Right ventricle myocardium inferior (tissue), 1 donor: Measurements from ENCODE around the gene GAB2. TPM values are rescaled to one million over a fixed set of nuclear protein-coding genes. Genes with fewer than 3 reads are reported as not detected.

Experiments
- ATAC-seq: fragments of 200-7000 bp; cut with Tn5 transposase; one replicate; pipeline ENCODE4 v1.9.1; 2020; ENCODE audit warnings: mild to moderate bottlenecking, moderate library complexity
- DNase-seq: peaks from one replicate; pipeline ENCODE4 v3.0.0; 2021; ENCODE audit errors: missing footprints
- intact Hi-C: fragments of 100-400 bp; cut with DNase I; formaldehyde crosslinking; loops from one replicate; pipeline ENCODE4 v1.11.0; 2022
- total RNA-seq: library from RNA; stranded (reverse); fragmentation: NEBNext Ultra II Directional; extraction: Animal tissue kit (Norgen Biotek cat#: 25700); gene quantifications from one replicate; pipeline ENCODE4 v1.2.1, GENCODE V29; 2021
- donor health status: DM: no; HTN: yes; CAD: no; lungs with severe emphysema.

GAB2 gene
- total RNA-seq, 1 donor from 2014 or later: 15.6 TPM

DNA sequence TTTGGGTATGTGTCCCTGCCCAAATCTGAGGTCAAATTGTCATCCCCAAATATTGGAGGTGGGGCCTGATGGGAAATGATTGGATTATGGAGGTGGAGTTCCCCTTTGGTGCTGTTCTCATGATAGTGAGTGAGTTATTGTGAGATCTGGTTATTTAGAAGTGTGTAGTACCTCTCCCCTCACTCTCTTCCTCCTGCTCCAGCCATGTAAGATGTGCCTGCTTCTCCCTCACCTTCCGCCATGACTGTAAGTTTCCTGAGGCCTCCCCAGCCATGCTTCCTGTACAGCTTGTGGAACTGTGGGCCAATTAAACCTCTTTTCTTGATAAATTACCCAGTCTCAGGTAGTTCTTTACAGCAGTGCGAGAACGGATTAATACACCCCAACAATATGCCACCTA, 9.0 kb downstream of the GAB2 start:
- ATAC-seq (no peak), DNase-seq (no peak)
- intact Hi-C loops: no loop called here

DNA sequence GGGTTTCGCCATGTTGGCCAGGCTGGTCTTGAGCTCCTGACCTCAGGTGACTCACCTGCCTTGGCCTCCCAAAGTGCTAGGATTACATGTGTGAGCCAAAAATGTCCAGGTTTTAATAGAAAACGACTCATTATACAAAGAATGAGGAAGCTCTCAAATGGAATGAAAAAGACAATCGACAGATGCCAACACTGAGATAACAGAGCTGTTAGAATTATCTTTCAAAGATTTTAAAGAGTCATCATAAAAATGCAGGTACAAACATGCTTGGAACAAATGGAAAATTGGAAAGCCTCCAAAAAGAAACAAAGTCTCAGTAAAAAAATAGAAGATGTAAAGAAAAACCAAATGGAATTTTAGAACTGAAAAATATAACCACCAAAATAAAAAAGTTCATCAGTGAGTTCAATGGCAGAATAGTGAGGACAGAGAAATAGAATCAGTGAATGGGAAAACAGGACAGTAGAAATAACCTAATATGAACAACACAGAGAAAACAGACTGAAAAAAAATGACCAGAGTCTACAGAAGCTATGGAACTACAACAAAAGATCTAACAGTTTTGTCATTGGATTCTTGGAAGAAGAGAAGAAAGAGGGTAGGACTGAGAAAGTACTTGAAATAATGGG, 10.9 kb downstream of the GAB2 start:
- intact Hi-C loops: no loop called here
- ATAC-seq (no peak), DNase-seq (no peak)

DNA sequence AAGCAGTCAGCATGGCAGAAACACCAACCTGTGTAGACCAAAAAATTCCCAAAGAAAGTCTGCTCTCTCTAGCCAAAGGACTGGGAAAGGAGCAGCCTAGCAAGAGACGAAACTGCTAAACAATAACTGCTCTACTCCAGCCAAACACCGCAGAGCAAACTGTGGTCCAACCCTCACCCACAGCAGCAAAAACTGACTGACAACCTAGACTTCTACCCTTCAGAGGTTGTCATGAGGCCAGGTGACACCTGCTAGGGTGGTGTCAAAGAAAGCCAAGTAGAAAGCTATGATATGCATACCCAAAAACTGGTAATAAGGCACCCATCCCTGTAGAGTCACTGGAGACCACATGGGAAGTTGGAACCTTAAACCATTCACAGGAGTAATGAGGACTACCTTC, 11.8 kb downstream of the GAB2 start:
- DNase-seq: no peak
- intact Hi-C loops: no loop called here
- no peak for ATAC-seq

DNA sequence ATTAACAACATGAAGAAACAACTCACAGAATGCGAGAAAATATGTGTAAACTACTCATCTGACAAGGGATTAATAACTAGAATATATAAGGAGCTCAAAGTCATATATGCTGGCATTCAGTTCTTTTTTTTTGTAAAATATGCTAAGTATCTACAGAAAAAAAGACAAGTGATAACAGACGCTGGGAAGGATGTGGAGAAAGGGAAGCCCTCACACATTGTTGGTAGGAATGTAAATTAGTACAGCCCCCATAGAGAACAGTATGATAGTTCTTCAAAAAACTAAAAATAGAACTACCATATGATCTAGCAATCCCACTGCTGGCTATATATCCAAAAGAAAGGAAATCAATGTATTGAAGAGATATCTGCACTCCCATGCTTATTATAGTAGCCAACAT, 13.8 kb downstream of the GAB2 start:
- ATAC-seq (no peak), DNase-seq (no peak)
- intact Hi-C loops: no loop called here

GRCh38 chr11:78402847-78403246, 14.8 kb downstream of the GAB2 start:
- intact Hi-C loops: no loop called here
- DNase-seq (no peak), ATAC-seq (no peak)

GRCh38 chr11:78400702-78401101, 16.9 kb downstream of the GAB2 start:
- intact Hi-C loops: no loop called here
- DNase-seq (no peak), ATAC-seq (no peak)

DNA sequence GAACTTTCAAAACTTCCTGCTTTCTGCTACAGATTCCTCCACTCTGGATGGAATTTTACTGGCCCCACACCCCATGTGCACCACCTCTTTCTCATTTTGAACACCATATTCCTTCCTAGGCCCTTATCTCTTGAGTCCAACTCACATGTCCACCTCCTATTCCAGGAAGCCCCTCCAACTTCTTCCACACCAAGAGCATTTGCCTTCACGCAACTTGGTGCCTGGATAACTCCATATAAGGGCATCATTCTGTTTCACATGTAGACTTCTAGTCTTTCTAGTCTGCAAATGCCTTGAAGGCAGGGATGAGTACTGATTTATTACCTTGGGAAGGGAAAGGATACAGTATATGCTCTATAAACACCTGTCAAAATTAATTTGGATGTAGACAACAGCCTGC, 17.5 kb downstream of the GAB2 start:
- intact Hi-C loops: no loop called here
- DNase-seq: no peak
- no peak for ATAC-seq

DNA sequence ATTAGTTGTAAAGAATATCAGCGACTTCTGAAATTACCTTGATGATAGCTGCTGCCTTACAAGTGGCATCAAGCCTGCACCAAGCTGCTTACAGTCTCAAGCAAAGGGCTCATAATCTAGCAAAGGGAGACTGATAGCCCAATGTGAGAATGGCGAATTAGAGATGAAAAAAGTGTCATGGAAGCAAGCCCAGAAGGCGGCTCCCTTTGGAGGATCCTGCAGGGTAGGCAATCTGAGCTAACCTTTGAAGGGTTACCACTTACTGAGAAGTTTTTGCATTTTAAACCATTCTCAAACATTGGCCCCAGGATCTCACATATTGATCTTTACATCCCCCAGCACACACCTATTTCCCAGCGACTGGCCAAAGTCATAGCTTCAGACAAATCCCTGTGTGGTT, 18.5 kb downstream of the GAB2 start:
- intact Hi-C loops: no loop called here
- ATAC-seq: no peak
- no peak for DNase-seq

DNA sequence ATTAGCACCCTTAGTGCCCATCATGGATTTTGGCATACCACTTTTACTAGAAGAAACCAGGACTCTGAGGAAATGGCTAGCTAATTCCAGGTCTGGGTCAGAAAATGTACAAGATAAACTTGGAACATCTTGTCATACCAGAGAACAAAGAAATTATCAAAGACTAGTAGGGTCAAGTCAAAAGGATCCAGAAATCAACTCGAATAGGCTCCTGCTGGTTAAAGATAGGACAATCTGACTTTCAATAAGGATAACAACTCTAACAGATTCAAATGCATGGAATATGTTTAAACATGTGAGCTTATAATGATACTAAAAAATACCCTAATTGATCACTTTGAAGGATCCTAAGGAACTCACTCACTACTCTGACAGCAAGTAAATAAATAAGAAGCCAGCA, 18.9 kb downstream of the GAB2 start:
- intact Hi-C loops: no loop called here
- ATAC-seq: no peak
- no peak for DNase-seq

- intact Hi-C loops: no loop called here
- DNase-seq: no peak
These were observed 20.2 kb downstream of the GAB2 start for GRCh38 chr11:78397398-78397797.

DNA sequence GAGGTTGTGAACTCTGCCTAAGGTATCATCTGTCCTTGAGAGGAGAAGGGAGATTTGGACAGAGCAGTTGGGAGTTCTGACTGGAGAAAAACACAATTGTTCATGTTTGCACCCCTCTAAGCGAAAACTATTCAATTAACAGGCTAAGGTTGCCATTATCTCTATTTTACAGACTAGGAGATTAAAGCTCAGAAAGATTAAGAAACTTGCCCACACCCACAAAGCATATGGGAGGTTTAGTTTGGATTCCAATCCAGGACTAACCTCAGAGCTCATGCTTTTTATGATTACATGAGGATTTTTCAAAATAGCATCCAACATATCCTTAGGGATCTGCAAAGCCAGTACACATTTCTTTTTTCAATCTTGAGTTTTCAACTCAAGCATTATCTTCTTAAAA, 22.0 kb downstream of the GAB2 start:
- DNase-seq (no peak), ATAC-seq (no peak)
- intact Hi-C loops: no loop called here

More at GRCh38 chr11:78397398-78397797, 20.2 kb downstream of the GAB2 start:
- ATAC-seq: no peak

DNA sequence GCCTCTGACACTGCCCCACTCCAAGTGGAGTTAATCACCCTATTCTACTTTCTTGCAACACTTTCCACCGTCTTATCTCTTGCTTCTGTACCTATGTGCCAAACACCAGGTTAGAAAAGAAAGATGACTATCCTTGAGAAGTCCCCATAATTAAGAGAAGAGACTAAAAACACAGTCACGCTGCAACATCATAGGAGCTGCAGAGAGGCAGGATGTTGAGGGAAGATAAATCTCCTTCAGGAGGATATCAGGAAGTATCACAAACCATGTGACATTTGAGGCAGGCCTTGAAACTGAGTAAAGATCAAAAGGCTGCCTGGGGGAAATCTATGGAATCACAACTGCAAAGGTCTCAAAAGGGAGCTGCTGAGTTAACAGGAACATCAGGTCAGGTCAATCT, 24.8 kb downstream of the GAB2 start:
- no peak for ATAC-seq
- DNase-seq: no peak
- intact Hi-C loops: no loop called here

GRCh38 chr11:78391424-78391823, 26.2 kb downstream of the GAB2 start:
- DNase-seq (no peak), ATAC-seq (no peak)
- intact Hi-C loops: no loop called here

DNA sequence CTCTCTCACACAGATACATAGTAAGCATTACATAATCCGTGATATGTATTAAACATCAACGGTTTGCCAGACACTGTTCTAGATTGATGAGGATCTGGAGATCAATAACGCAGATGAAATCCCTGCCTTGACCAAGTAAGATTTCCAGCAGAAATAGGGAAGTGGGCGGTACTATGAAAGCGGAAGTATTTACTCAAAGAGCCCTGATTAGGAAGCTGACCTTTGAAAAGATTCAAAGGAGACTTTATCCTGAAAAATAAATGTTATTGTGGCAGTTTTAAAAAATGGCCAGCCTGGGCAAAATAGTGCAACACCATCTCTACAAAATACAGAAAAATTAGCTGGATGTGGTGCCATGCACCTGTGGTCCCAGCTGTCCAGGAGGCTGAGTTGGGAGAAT, 26.8 kb downstream of the GAB2 start:
- DNase-seq: no peak
- intact Hi-C loops: no loop called here
- no peak for ATAC-seq

- ATAC-seq: no peak
- DNase-seq: no peak
- intact Hi-C loops: no loop called here
These were observed 31.2 kb downstream of the GAB2 start for GRCh38 chr11:78386215-78386941.

DNA sequence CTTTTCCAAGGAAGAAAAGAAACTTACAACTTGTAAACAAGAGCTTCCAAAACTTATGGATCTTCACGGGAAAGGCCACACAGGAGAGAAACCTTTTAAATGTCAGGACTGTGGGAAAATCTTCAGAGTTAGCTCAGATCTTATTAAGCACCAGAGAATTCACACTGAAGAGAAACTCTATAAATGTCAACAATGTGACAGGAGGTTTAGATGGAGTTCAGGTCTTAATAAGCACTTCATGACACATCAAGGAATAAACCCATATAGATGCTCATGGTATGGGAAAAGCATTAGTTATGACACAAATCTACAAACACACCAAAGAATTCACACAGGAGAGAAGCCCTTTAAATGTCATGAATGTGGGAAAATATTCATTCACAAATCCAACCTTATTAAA, 32.4 kb downstream of the GAB2 start:
- intact Hi-C loops: no loop called here

GRCh38 chr11:78384231-78384630, 33.4 kb downstream of the GAB2 start:
- ATAC-seq (no peak), DNase-seq (no peak)
- intact Hi-C loops: no loop called here

More for the DNA sequence above, 32.4 kb downstream of the GAB2 start:
- no peak for DNase-seq
- ATAC-seq: no peak

- ATAC-seq (no peak), DNase-seq (no peak)
- intact Hi-C loops: no loop called here
These were observed 35.8 kb downstream of the GAB2 start for GRCh38 chr11:78381865-78382264.

GRCh38 chr11:78380615-78381051, 37.0 kb downstream of the GAB2 start:
- ATAC-seq (no peak), DNase-seq (no peak)

GRCh38 chr11:78379039-78379670, 38.5 kb downstream of the GAB2 start:
- DNase-seq: no peak
- no peak for ATAC-seq
- intact Hi-C loops: no loop called here

More at GRCh38 chr11:78380615-78381051, 37.0 kb downstream of the GAB2 start:
- intact Hi-C loops: no loop called here
